Measurements from ENCODE around the gene GAS1. TPM values are rescaled to one million over a fixed set of nuclear protein-coding genes. Genes with fewer than 3 reads are reported as not detected.
A peak's percentile ranks its signal among the peaks of the same experiment; 100 is the strongest.

Gene GAS1
- total and polyA plus RNA-seq, 12 donors: 3.2 to 26.3 (median 10.4) TPM

GRCh38 chr9:86943201-86944113, 3.8 kb downstream of the GAS1 start:
- peaks cover 0 to 32% (median 8%) of the 10 kb centered on the region in 9 donors for H3K4me1 ChIP-seq
- H3K9me3 ChIP-seq: no peaks in the 10 kb centered on the region
- peak overlapping the region in 2 of 10 donors; percentile 33 to 41 for H3K27ac ChIP-seq
- H3K36me3 ChIP-seq: no peaks in the 10 kb centered on the region
- peaks cover 0 to 74% (median 23%) of the 10 kb centered on the region in 7 donors for H3K27me3 ChIP-seq
- WGBS, 2 donors: 38 to 45% methylated on average over 12 of the region's 12 CpGs
- DNase-seq: no peak
- H3K4me3 ChIP-seq: peak overlapping the region in 5 of 10 donors; percentile 85 to 96 (median 87)
- TF ChIP-seq, protein P1, sequence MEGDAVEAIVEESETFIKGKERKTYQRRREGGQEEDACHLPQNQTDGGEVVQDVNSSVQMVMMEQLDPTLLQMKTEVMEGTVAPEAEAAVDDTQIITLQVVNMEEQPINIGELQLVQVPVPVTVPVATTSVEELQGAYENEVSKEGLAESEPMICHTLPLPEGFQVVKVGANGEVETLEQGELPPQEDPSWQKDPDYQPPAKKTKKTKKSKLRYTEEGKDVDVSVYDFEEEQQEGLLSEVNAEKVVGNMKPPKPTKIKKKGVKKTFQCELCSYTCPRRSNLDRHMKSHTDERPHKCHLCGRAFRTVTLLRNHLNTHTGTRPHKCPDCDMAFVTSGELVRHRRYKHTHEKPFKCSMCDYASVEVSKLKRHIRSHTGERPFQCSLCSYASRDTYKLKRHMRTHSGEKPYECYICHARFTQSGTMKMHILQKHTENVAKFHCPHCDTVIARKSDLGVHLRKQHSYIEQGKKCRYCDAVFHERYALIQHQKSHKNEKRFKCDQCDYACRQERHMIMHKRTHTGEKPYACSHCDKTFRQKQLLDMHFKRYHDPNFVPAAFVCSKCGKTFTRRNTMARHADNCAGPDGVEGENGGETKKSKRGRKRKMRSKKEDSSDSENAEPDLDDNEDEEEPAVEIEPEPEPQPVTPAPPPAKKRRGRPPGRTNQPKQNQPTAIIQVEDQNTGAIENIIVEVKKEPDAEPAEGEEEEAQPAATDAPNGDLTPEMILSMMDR (IDR thresholded peaks at IDR 0.05): no peak
- intact Hi-C loops (cut with DNase I): loop anchor here in 4 of 10 donors (10.0 kb wide), 3 partner anchors 209 to 459 kb away; no protein-coding TSS in a partner anchor
- no peak for ATAC-seq

- Histone ChIP-seq H3K9me3 (no peaks in the 10 kb centered on the region), H3K27me3 (peaks cover 0 to 74% (median 23%) of the 10 kb centered on the region in 7 donors), H3K4me1 (peaks cover 0 to 26% (median 8%) of the 10 kb centered on the region in 9 donors), H3K36me3 (no peaks in the 10 kb centered on the region), H3K27ac (peak overlapping the region in 1 of 10 donors; percentile 33), H3K4me3 (no peak overlapping the region)
- no peak for ATAC-seq
- 72 to 77% methylated on average over 10 of the region's 10 CpGs for WGBS, 2 donors
- DNase-seq: no peak
- TF ChIP-seq, protein P1 (IDR thresholded peaks at IDR 0.05): no peak
- intact Hi-C loops (cut with DNase I): loop anchor here in 4 of 10 donors (10.0 kb wide), 3 partner anchors 208 to 458 kb away; no protein-coding TSS in a partner anchor
Observed at GRCh38 chr9:86942281-86943200, 4.8 kb downstream of the GAS1 start.

- H3K27ac ChIP-seq: no peak overlapping the region
- DNase-seq (no peak), ATAC-seq (no peak)
- H3K27me3 ChIP-seq: peaks cover 0 to 74% (median 23%) of the 10 kb centered on the region in 7 donors
- TF ChIP-seq, protein P1 (IDR thresholded peaks at IDR 0.05): no peak
- WGBS, 2 donors: 78 to 80% methylated on average over 2 of the region's 2 CpGs
- peaks cover 0 to 26% (median 8%) of the 10 kb centered on the region in 9 donors for H3K4me1 ChIP-seq
- H3K9me3 ChIP-seq: no peaks in the 10 kb centered on the region
- H3K4me3 ChIP-seq: no peak overlapping the region
- H3K36me3 ChIP-seq: no peaks in the 10 kb centered on the region
- intact Hi-C loops (cut with DNase I): loop anchor here in 4 of 10 donors (10.0 kb wide), 3 partner anchors 206 to 456 kb away; no protein-coding TSS in a partner anchor
Observed at GRCh38 chr9:86941197-86941596, 6.1 kb downstream of the GAS1 start.

DNA sequence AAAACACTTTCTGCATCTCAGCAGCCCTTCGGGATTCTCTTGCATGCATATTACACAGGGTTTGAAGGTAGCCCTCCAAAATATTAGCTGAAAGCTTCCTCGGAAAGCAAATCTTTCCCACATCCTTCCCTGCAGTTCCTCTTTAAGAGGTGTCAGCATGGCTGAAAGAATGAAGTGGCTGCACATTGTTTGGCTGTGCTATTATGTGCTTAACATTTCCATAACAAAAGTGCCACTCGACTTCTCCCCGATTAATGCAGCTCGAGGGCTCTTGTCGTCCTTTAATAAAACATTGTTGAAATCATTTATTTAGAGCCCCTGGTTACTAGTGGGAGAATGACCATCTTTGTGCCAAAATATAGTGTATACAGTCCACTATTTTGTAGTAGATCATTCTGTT, 6.5 kb downstream of the GAS1 start:
- DNase-seq (no peak), ATAC-seq (no peak)
- H3K9me3 ChIP-seq: no peaks in the 10 kb centered on the region
- 26 to 39% methylated on average over 6 of the region's 6 CpGs for WGBS, 2 donors
- H3K27me3 ChIP-seq: peaks cover 0 to 72% (median 23%) of the 10 kb centered on the region in 7 donors
- TF ChIP-seq, protein P1 (IDR thresholded peaks at IDR 0.05): no peak
- H3K4me1 ChIP-seq: peaks cover 0 to 26% (median 8%) of the 10 kb centered on the region in 9 donors
- H3K27ac ChIP-seq: no peak overlapping the region
- no peaks in the 10 kb centered on the region for H3K36me3 ChIP-seq
- intact Hi-C loops (cut with DNase I): loop anchor here in 4 of 10 donors (10.0 kb wide), 3 partner anchors 206 to 456 kb away; no protein-coding TSS in a partner anchor
- H3K4me3 ChIP-seq: no peak overlapping the region
